MM.1S (cell line): ENCODE data around the gene AFAP1.

Source experiments
- CTCF ChIP-seq: fragments of 300-600 bp; sonication (generic); IDR thresholded peaks from 2 replicates; pipeline ENCODE4 v1.5.1; 2016; ENCODE audit warnings: antibody characterized with exemption, low read length, mixed read lengths
- EZH2phosphoT487 ChIP-seq: fragments of 300-600 bp; sonication (generic); IDR thresholded peaks from 2 replicates; pipeline ENCODE4 v1.6.1; 2018; ENCODE audit warnings: antibody characterized with exemption, low read length

GRCh38 chr4:7814451-7814850 is 125.2 kb downstream of the AFAP1 start:
- no peak for TF ChIP-seq CTCF
- no peak for TF ChIP-seq EZH2phosphoT487
